GM10847 (cell line): ENCODE results near the gene DHX58.

ENCODE experiments used
- POLR2A ChIP-seq: IDR thresholded peaks from 2 replicates; pipeline ENCODE4 v1.6.1; 2011; ENCODE audit not compliant: insufficient read length; ENCODE audit errors: extremely low read depth

The DHX58 gene

GRCh38 chr17:42112552-42113176, at the start of gene DHX58:
Gene DHX58, minus strand, starts transcription at chr17:42112714. Its CDS starts 822 bp downstream, at chr17:42111892.
- peak; percentile 78 for TF ChIP-seq POLR2A

- TF ChIP-seq POLR2A: no peak
These were observed 48.0 kb upstream of the DHX58 start for GRCh38 chr17:42160531-42160910.

DNA sequence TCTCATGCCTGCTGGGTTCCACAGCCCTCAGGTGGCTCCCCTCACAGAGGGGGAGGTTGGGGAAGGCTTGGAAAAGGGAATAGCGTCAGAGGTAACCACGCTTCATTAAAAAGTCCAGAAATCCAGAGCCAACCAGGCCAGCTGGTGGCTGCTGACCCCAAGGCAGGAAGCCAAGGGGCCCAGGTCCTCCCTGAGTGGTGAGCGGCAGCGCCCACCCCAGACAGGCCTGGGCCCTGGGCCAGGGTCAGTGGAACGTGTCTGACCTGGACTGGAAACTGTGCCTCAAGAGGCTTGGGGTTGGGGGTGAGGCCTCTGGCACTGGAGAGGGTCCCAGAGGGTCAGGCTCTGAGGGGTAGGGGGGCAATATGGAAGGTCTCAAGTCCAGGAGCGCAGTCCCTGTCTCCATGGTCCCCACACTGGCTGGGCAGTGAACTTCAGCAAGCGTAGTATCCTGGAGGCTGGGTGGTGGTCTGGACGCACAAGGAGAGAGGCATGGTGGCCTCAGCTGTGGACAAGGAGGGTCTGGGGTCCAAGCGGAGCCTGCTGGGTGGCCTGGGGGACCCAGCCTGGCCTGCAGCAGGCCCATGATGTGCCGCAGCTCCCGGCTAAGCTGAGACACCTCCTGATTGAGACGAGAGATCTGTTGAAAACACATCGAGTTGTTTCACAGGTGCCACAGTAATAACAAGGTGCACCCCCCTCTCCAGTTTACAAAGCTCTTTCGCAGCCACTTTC, 47.4 kb upstream of the DHX58 start:
- TF ChIP-seq POLR2A: no peak

DNA sequence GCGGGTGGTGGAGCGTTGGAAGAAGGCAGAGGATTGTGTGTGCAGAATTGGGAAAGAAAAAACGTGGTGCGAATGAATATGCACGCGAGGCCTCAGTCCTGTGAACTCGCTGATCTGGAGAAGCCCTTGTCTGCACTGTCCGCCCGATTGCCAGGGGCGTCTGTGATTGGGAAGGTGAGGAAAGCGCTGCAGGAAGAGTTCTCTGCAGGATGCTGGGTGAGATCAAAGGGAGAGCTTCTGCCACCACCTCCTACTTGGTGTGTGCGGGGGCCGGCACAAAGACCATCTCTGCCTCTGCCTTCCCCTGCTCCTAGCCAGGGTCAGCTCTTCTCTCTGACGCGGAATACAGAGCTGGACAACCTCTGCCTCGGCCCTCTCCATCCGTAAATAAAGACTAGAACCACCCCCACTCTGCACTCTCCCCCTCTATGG, 43.1 kb upstream of the DHX58 start:
- TF ChIP-seq POLR2A: no peak

- no peak for TF ChIP-seq POLR2A
These were observed 41.6 kb upstream of the DHX58 start for GRCh38 chr17:42153919-42154742.

- no peak for TF ChIP-seq POLR2A
These were observed 34.5 kb upstream of the DHX58 start for GRCh38 chr17:42146911-42147607.

GRCh38 chr17:42142371-42142896, 29.9 kb upstream of the DHX58 start:
- TF ChIP-seq POLR2A: no peak

DNA sequence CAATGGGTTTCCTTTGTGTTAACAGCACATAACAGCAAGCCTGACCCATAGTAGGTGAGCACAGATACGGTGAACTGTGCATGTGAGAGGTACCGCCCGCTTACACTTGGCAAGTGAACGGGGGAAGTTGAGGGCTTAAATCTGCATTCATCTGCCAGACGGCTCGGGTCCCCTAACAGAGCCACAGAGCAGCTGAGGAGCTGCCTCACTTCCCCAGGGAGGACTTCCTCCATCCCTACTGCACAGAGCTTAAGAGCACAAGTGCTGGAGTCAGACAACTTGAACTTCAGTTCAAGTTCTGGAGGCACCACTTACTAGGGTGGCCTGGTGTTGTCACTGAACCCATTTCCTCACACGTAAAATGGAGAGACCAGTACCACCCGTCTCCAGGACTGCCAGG, 28.9 kb upstream of the DHX58 start:
- no peak for TF ChIP-seq POLR2A

DNA sequence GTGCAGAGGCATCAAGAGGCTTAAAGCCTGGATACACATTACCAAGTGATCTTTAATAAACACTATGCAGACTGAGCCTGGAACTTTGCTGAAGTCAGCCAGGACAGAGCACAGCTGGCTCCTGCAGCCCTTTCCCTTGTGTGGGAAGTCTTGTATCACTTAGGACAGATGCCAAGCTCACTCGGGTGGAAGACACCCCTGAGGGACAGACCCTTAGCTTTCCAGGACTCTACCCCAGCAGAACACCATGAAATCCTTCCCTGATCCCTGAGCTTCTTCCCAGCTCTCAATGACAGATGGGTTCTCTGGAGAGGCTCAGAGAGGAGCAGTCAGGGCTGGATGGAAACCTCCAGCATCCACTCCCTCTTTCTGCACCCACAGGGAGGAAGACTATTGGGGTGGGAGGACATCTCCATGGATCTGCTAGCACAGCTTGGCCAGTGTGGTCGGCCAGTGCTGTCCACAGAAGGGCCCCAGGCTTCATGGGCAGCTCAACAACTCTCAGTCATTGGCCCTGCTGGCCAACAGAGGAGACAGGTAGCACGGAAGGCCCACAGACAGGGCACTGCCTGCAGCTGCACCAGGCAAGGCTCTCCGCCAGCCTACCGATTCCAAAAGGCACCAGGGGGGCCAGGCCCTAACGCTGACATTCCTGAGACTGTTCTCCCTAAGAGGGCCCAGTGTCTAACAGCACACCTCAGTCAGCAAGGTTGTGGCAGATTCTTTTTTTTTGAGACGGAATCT, 26.4 kb upstream of the DHX58 start:
- TF ChIP-seq POLR2A: no peak

GRCh38 chr17:42136654-42137051, 24.1 kb upstream of the DHX58 start:
- no peak for TF ChIP-seq POLR2A

DNA sequence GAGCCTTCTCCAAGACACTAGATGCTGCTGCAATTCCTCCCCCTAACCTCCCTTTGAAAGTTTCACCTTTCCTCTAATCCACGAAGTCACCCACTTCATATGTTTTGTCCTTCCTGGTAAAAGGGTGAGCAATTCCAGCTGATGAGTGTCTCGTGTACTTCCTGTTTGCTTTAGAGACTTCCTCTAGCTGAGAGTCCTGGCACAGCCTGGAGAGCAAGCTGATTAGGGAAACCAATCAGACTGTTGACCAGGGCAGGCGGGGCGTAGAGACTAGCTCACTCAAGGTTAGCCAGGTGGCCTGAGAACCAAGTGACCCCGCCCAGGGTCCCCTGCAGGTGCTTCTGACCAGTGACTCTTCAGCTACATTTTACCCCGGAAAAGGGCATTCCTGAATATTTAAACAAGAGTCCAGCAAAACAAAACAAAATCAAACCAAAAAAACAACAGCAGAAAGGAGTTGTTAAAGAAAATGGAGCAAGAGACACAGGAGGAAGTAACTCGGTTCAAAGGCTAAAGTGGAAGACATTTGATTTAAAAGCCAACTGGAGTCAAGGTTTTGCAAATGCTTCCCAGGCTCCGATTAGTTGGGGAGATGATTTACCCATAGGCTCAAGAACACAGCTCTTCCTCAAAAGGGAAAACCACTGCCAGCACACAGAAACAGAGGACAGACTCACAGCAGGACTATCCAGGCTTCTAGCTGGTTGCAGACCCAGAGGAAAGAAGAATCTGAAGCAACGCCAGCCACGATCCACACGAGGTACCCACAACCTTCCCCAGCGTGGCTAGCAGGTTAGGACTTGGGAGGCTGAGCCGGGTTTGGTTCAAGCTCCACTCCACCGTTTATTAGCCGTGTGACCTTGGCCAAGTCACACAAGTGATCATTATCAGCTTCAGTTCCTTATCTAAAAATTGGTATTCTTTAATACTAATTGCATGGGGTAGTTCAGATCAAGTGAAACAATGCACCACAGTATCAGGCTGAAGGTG, 23.4 kb upstream of the DHX58 start:
- TF ChIP-seq POLR2A: no peak

GRCh38 chr17:42135151-42135550, 22.6 kb upstream of the DHX58 start:
- no peak for TF ChIP-seq POLR2A

- no peak for TF ChIP-seq POLR2A
These were observed 21.0 kb upstream of the DHX58 start for GRCh38 chr17:42133461-42134041.
